ENCODE data around the gene ZNF687.

ZNF687 gene

GRCh38 chr1:151282883-151283725, 1.0 kb downstream of the ZNF687 start:
- no peak for DNase-seq

GRCh38 chr1:151284013-151284577, 2.0 kb downstream of the ZNF687 start:
- DNase-seq, result no peak

DNA sequence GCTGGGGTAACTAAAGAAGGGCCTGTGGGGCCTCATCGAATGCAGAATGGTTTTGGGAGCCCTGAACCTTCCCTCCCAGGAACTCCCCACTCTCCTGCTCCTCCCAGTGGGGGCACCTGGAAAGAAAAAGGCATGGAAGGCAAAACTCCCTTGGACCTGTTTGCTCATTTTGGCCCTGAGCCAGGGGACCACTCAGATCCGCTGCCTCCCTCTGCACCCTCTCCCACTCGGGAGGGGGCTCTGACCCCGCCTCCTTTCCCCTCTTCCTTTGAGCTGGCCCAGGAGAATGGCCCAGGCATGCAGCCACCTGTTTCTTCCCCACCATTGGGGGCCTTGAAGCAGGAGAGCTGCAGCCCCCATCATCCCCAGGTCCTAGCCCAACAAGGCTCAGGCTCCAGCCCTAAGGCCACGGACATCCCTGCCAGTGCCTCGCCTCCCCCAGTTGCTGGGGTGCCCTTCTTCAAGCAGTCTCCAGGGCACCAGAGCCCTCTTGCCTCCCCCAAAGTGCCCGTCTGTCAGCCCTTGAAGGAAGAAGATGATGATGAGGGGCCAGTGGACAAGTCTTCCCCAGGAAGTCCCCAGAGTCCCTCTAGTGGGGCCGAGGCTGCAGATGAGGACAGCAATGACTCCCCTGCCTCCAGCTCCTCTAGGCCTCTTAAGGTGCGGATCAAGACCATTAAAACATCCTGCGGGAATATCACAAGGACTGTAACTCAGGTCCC, 4.7 kb downstream of the ZNF687 start:
- DNase-seq, result no peak

GRCh38 chr1:151287341-151287699, 5.2 kb downstream of the ZNF687 start:
- no peak for DNase-seq

- DNase-seq, result no peak
Observed at GRCh38 chr1:151287767-151288500, 5.8 kb downstream of the ZNF687 start.

- DNase-seq, result no peak
Observed at GRCh38 chr1:151288502-151288901, 6.4 kb downstream of the ZNF687 start.

- DNase-seq, result no peak
Observed at GRCh38 chr1:151289080-151289935, 7.2 kb downstream of the ZNF687 start.

GRCh38 chr1:151289991-151290708, 8.1 kb downstream of the ZNF687 start:
- no peak for DNase-seq

GRCh38 chr1:151290709-151291303, 8.7 kb downstream of the ZNF687 start:
- no peak for DNase-seq

DNA sequence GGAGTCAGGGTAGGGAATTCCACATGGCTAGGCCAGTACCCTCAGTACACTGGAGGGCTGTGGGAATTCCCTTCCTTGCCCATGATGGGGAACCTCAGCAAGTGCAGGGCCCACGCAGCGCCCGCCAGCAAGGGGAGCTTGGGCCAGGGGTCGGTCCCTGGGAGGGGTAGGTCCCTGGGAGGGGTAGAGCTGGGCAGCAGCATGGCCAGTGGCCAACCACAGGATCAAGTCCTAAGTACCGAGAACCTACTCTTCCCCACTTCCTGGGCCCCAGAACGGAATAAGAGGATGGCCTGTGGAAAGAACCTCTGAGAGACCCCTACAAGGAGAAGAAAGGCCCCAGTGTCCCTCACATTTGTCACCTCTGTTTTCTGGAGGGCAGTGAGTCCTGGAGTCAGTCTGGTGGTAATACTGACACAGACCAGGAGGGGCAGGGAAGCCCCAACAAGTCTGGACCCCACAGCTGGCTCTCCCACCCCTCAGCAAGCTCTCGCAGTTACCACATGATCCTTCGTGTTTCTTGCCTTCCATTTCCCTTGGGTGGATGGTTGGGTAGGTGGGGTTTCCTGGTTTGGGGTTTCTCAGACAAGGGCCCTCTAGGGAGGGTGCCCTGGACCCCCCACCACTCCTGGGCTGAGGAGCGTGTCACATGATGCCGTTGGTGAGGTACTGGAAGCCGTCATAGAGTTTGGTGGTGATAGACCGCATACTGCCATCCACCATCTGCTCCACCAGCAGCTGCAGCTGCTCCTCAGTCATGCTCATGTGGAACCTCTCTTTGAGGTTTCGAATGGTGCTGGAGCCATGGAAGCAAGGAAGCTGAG, 10.3 kb downstream of the ZNF687 start:
- DNase-seq, result no peak

DNA sequence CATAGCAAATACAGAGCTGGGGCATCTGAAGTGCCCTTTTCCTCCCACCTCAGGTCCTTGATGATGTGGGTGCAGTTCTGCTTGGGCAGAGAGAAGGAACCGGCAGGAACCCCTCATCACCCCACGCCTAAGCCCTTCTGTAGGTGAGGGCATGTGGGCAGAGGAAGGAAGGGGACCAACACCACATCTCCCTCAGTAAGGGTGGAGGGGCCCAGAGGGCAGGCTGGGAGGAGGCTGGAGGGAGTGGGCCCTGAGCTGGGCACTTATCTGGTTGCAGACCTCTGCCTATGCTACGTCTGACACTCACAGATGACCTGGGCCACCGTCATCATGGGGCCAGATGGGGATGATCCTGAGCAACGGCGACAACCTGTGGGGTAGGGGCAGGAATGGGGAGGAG, 11.0 kb downstream of the ZNF687 start:
- no peak for DNase-seq

- no peak for DNase-seq
Observed at GRCh38 chr1:151294742-151295462, 12.8 kb downstream of the ZNF687 start.

GRCh38 chr1:151309811-151310323, 27.8 kb downstream of the ZNF687 start:
- DNase-seq, result no peak

DNA sequence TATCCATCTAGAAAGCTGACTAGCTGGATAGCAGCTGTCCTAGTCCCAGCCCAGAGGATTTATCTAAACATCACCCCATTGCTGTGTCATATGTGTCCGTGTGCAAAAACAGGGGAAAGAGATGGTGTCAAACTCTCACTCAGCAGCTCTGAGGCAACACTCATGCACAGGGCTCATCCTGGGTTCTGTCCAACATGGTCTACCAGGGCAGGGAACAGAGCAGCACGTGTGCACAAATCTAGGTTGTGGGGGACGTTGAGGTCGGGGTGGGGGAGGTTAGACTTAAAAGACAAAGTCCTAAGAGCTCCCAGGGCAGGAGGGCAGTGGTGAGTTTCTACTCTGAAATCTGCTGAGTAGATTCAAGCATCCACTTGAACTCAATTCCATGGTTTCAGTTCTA, 28.9 kb downstream of the ZNF687 start:
- no peak for DNase-seq

DNA sequence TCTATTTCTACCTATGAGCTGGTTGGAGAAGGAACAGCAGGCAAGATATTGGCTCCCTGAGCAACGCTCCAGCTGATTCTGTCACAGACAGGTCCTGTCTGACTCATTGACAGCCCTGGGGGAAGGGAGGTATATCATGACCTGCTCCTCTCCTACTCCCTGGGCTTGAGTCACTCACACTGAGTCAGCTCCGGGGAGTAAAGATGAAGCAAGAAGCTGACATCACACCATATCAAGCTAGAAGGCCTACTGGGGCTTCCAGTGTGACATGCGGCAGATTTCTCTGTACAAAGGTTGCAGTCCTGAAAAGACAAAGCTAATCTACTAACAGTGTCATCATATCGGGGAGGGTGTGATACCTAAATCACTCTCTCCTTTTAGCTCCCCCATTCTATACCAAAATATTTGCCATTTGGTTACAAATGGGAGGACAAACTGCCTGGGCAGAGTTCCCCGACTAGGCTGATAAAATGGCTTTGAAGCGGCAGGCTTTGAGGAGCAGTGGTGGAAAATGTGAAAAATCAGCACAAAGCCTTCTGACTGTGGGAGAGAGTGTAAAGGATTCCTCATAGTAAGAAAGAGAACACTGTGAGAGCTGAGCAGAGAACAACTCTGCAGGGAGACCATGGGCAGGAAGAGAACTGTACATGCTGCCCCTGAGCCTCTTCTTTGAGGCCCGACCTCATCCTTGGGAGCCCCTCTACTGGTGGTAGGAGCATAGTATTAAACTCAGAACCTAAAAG, 29.7 kb downstream of the ZNF687 start:
- peak; percentile 23 to 66 (median 34) for DNase-seq

DNA sequence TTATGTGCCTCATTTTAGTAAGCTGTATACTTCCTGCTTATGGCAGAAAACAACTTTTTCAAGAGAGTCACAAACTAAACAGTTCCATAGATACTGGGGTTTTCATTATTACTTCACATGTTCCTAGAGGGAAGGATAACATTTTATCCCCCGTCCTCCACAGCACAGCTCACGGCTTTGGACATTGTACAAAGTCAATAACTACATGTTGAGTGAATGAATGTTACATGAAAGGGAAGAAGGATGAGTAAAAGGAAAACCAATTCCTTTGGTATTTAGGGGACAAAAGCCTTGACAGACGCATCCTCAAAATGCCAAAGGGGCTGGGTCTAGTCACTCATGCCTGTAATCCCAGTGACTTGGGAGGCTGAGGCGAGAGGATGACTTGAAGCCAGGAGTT, 30.3 kb downstream of the ZNF687 start:
- DNase-seq, result no peak

GRCh38 chr1:151312826-151313225, 30.7 kb downstream of the ZNF687 start:
- no peak for DNase-seq

DNA sequence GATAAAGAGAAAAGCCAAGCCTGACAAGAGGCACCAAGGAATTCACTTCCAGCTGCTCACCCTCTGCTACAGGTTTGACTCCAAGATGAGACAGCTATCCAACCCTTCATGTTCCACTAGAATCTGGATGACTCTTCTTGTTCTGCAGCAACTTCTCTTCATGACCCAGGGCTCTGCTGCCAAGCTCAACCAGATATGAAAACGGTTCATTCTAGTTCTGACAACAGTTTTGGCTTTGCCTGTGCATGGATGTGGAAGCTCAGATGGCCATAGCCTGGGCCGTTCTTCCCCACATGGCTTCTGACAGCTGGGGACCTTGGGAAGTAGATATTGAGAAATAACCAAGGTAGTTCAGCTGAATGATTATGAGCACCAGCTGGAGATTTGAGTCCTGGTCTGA, 31.4 kb downstream of the ZNF687 start:
- no peak for DNase-seq
